BLaER1 treated with 17β-estradiol and CSF1 and Interleukin-3, amounts not matched to agents 10 nM and 100 nM (cell line): ENCODE results near the gene SERBP1.

Source experiments
- H3K27ac ChIP-seq, 11 experiments: shearing (Covaris generic); formaldehyde crosslinking; 2 replicates each; pipeline ENCODE4 v1.8.1; 2022
- H3K27me3 ChIP-seq, 11 experiments: shearing (Covaris generic); formaldehyde crosslinking; 2 replicates each; pipeline ENCODE4 v1.8.1; 2022
- H3K36me3 ChIP-seq, 11 experiments: shearing (Covaris generic); formaldehyde crosslinking; 2 replicates each; pipeline ENCODE4 v1.8.1; 2022
- H3K4me1 ChIP-seq, 10 experiments: shearing (Covaris generic); formaldehyde crosslinking; 2 replicates each; pipeline ENCODE4 v1.8.1; 2022
- H3K4me2 ChIP-seq, 11 experiments: shearing (Covaris generic); formaldehyde crosslinking; 2 replicates each; pipeline ENCODE4 v1.8.1; 2022
- H3K4me3 ChIP-seq, 10 experiments: shearing (Covaris generic); formaldehyde crosslinking; 2 replicates each; pipeline ENCODE4 v1.8.1; 2022
- H3K9ac ChIP-seq, 11 experiments: shearing (Covaris generic); formaldehyde crosslinking; 2 replicates each; pipeline ENCODE4 v1.8.1; 2022
- H3K9me3 ChIP-seq, 11 experiments: shearing (Covaris generic); formaldehyde crosslinking; replicated peaks in 1 of 11; 2 replicates each; pipeline ENCODE4 v1.8.1; 2022
- H4K20me1 ChIP-seq, 11 experiments: shearing (Covaris generic); formaldehyde crosslinking; 2 replicates each; pipeline ENCODE4 v1.8.1; 2022
- Cebpa-rat ChIP-seq, 11 experiments: shearing (Covaris generic); IDR thresholded peaks; 2 replicates each; pipeline ENCODE4 v1.8.1; 2022

Gene SERBP1

GRCh38 chr1:67367370-67368045 is 62.7 kb downstream of the SERBP1 start:
- Histone ChIP-seq H3K4me3 (no peak overlapping the region), H3K4me1 (no peaks in the 10 kb centered on the region), H3K36me3 (peaks cover 20 to 97% (median 73%) of the 10 kb centered on the region in 11 experiments), H3K9ac (no peak overlapping the region), H4K20me1 (no peaks in the 10 kb centered on the region), H3K27me3 (no peaks in the 10 kb centered on the region), H3K27ac (no peak overlapping the region), H3K4me2 (no peak overlapping the region), H3K9me3 (no peaks in the 10 kb centered on the region)
- no peak for TF ChIP-seq Cebpa-rat (IDR thresholded peaks at IDR 0.05)

- no peak overlapping the region for H3K27ac ChIP-seq
- H3K9ac ChIP-seq: no peak overlapping the region
- 0 out of 20 replicates have a peak, but pooled peaks cover 0 to under 1% (median 0%) of the 10 kb centered on the region in 10 experiments for H3K4me1 ChIP-seq
Measured at GRCh38 chr1:67361641-67362040, 68.6 kb downstream of the SERBP1 start.

GRCh38 chr1:67359592-67359991 is 70.6 kb downstream of the SERBP1 start:
- no peak for TF ChIP-seq Cebpa-rat (IDR thresholded peaks at IDR 0.05)
- H3K36me3 ChIP-seq: peaks cover 0 to 90% (median 29%) of the 10 kb centered on the region in 11 experiments; a peak in 15 of 22 replicates
- H3K4me2 ChIP-seq: no peak overlapping the region
- no peak overlapping the region for H3K9ac ChIP-seq
- no peaks in the 10 kb centered on the region for H3K27me3 ChIP-seq
- H3K9me3 ChIP-seq: no peaks in the 10 kb centered on the region
- no peaks in the 10 kb centered on the region for H4K20me1 ChIP-seq
- no peak overlapping the region for H3K27ac ChIP-seq
- H3K4me3 ChIP-seq: no peak overlapping the region
- H3K4me1 ChIP-seq: peaks cover 0 to 18% (median 9%) of the 10 kb centered on the region in 10 experiments; a peak in 12 of 20 replicates

More at GRCh38 chr1:67361641-67362040, 68.6 kb downstream of the SERBP1 start:
- Histone ChIP-seq H3K9me3 (no peaks in the 10 kb centered on the region), H3K4me2 (no peak overlapping the region), H4K20me1 (no peaks in the 10 kb centered on the region), H3K27me3 (no peaks in the 10 kb centered on the region), H3K4me3 (no peak overlapping the region), H3K36me3 (peaks cover 0 to 86% (median 32%) of the 10 kb centered on the region in 11 experiments; a peak in 13 of 22 replicates)
- no peak for TF ChIP-seq Cebpa-rat (IDR thresholded peaks at IDR 0.05)
